ENCODE measurements around the gene USP31.

The USP31 gene

GRCh38 chr16:23015580-23015979 is 133.7 kb downstream of the USP31 start:
- DNase-seq (ENCODE audit: low spot score): no peak

- DNase-seq (ENCODE audit: low spot score): peak; percentile 6
These were observed 134.7 kb downstream of the USP31 start for GRCh38 chr16:23014592-23014991.

All from activated CD4-positive, alpha-beta T cell treated with anti-CD3 and anti-CD28 coated beads, Interleukin-2, Interleukin-4, amounts not matched to agents 100 ng/mL and 50 ng/mL, durations not matched to agents 16 hours and 8 hours (primary cell).